Stimulated activated CD4-positive, alpha-beta T cell treated with anti-CD3 and anti-CD28 coated beads, TNF-alpha, amount 100 ng/mL, for 24 hours (primary cell): Measurements from ENCODE around the gene ZDHHC5.
A peak's percentile ranks its signal among the peaks of the same experiment; 100 is the strongest.

Experiments used
- DNase-seq, 3 experiments: peaks; one replicate each; pipeline ENCODE4 v3.0.0-alpha.2; 2020; ENCODE audit warnings: low read depth in 3 of 3

ZDHHC5 gene, protein sequence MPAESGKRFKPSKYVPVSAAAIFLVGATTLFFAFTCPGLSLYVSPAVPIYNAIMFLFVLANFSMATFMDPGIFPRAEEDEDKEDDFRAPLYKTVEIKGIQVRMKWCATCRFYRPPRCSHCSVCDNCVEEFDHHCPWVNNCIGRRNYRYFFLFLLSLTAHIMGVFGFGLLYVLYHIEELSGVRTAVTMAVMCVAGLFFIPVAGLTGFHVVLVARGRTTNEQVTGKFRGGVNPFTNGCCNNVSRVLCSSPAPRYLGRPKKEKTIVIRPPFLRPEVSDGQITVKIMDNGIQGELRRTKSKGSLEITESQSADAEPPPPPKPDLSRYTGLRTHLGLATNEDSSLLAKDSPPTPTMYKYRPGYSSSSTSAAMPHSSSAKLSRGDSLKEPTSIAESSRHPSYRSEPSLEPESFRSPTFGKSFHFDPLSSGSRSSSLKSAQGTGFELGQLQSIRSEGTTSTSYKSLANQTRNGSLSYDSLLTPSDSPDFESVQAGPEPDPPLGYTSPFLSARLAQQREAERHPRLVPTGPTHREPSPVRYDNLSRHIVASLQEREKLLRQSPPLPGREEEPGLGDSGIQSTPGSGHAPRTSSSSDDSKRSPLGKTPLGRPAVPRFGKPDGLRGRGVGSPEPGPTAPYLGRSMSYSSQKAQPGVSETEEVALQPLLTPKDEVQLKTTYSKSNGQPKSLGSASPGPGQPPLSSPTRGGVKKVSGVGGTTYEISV

DNA sequence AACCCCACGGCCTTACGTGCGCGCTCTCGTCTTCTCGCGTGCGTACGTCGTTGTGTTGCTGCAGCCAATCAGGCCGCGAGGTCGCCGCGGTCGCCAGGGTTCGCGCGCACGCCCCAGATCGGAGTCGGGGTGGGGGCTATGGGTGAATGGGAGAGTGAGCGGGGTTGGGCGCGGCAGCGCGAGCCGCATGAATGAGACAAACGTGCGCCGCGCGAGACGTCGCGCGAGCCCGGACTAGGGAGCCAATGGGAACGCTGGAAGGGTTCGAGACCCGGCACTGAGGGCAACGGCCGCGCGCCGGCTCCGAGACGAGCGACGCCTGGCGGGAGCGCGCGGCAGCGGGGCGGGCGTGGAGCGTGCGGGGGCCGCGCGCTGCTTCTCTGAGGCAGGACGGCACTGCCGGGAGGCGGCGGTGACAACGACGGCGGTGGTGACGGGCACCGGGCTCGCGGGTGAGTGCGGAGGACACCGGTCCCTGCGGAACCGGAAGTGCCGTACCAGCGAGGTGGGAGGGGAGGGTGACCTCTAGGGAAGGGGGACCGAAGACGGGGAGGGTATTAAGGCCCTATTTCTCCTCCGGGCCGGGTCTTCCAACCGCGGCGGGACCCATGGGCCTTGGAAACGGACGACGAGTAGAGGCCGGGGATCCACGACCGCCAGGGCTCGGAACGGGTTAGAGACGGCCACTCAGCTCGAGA is at the start of gene ZDHHC5:
TSS of gene ZDHHC5 (plus strand) at position 379 of the 698 bp plus-strand sequence. CDS start 4,977 bp downstream, outside the sequence.
- DNase-seq = peak; percentile 98 to 99 (median 99)

DNA sequence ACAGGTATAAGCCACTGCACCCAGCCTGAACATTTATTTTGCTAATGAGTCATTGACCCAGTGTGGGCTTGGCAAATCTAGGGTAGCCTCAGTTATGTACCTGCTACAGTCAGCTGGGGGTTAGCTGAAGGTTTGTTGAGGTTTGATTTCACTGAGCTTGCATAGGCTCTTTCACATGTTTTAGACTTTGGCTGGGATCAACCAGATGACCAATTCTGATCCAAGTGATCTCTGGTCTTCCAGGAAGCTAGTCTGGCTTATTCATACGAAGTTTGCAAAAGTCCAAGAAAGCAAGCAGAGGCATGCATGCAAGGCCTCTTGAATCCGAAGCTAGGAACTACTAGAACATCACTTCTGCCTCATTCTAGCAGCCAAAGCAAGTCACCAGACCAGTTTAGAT is 49.5 kb upstream of the ZDHHC5 start:
- DNase-seq = no peak

DNA sequence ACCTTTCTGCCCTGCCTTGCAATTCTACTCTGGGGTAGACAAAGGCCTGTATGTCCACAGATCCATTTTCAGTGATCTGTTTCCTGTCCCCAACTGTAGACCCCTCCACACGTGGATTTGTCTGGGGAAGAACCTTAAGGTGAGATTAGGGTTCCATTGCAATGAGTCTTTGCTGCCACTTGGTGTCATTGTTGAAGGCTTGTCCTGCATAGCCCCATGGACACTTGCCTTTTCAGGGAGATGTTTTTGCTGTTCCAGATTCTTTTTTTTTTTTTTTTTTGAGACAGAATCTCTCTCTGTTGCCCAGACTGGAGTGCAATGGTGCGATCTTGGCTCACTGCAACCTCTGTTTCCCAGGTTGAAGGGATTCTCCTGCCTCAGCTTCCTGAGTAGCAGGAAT is 48.6 kb upstream of the ZDHHC5 start:
- DNase-seq = no peak

DNA sequence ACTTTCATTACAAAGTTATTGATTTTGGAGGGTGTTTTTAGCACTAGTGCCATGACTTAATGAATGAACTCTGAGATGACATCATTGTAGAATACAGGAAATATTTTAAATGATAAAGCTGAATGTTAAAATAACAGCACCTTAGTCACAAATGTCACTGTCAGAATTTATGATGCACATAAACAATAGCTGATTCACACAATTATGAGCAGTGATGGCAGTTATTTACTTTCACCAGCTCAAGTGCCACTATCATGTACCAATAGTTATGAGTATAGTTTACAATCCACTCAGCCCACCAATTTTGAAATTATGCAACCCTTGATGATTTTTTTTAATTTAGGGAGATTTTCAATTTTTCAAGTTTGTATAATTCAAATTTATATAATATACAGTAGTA is 47.4 kb upstream of the ZDHHC5 start:
- no peak for DNase-seq

DNA sequence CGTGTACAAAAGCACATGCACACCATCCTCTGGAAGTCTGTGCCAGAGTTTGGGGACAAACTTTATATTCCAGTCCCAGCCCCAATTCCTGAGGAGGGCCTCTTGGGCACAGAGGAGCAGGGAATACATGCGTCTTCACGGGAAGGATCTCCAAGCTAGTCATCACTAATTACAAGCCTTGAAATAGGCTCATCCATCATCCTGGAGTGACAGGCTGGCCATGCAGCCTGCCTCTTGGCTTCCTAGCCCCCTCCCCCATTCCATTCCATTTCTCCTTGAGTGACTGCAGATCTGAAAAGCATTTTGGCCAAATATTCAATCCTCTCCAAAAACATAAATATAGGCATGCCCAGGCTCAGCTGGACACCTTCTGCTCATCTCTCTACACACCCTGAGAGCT is 45.7 kb upstream of the ZDHHC5 start:
- DNase-seq = no peak

DNA sequence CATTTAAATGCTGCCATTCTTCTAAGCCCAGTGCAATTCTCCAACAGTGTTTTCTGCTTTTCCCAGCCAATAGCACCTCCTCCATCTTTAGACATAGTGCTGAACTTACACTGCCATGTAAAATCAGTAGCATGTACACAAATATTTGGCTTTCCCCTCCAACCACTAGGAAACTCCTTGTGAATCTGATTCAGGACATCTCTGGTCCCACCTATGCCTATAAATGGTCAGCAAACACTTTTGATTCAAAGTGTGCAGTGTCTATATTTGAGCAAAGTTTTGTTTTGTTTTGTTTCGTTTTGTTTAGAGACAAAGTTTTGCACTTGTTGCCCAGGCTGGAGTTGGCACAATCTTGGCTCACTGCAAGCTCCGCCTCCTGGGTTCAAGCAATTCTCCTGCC is 43.0 kb upstream of the ZDHHC5 start:
- DNase-seq = no peak

DNA sequence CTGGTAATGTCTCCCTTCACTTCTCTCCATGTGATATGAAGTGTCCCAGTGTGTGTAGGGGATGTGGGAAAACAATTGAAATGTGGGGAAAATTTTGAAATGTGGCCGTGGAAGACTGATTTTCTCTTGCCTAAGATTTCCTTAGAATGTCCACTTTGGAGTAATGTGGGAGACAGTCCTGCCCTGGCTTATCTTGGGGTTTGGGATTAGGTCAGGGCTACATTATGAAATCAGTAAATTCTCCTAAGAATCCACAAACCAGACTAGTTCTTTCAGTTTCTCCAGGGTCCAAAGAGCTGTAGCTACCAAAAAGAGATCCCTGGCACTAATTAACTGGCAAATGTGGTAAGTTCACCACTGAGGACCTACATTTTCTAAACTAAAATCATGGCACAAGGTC is 41.0 kb upstream of the ZDHHC5 start:
- no peak for DNase-seq

DNA sequence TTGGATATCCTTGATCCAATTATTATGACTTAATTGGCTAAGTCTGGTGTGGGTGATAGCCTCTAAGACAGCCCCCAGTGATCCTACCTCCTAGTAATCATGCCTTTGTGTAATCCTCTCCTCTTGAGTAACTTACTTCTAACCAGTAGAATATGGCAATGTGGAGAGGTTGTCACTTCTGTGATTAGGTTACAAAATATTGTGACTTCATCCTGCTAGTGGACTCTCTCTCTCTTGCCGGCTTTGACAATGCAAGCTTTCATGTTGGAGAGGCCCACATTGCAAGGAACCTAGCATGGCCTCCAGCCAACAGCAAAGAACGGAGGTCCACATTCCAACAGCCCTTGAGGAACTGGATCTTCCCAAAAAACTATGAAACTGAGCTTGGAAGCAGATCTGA is 37.7 kb upstream of the ZDHHC5 start:
- DNase-seq = no peak

DNA sequence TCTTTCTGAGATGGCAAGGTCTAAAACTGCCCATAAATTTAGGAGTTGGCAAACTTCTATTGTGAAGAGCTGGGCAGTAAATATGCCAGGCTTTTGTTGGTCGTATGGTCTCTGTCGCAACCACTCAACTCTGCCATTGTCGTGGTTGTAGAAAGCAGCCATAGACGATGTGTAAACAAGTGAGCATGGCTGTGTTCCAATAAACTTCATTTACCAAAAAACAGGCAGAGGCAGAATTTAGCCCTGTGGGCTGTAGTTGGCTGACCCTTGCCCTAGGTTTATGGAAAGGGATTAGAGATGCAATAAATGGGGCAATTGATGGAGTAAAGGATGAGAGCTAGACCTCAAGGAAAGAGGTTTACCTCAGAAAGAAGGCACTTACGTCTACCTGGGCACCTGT is 35.8 kb upstream of the ZDHHC5 start:
- DNase-seq = no peak

DNA sequence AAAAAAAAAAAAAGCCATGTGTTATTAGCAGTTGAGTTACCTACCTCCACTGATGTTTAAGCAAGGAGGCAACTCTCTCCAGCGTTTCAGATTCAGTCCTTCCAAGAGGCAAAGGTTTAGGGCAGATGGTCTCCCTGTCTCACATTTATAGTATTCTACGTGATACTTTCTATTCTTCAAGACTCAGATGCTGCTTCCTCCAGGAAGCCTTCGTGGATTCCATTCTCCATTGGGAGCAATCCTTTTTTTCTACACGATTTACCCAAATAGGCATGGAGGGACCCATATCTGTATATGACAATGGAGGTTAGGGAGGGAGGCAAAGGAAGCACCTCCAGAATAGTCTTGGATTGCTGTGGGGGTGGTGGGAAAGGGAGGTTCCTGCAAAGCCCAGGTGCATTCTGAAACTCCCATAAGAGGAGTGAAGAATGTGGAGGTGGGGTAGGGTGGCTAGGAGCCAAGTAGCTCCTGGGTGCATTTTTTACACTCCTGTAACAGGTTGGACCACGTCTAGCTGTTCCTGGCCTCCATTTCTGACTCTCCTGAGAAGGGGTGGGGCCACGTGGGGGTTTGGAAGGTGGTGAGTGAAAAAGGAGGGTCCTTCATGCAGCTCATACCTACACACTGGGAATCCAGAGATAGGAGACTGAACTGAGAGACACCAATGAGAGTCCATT is 34.4 kb upstream of the ZDHHC5 start:
- no peak for DNase-seq

DNA sequence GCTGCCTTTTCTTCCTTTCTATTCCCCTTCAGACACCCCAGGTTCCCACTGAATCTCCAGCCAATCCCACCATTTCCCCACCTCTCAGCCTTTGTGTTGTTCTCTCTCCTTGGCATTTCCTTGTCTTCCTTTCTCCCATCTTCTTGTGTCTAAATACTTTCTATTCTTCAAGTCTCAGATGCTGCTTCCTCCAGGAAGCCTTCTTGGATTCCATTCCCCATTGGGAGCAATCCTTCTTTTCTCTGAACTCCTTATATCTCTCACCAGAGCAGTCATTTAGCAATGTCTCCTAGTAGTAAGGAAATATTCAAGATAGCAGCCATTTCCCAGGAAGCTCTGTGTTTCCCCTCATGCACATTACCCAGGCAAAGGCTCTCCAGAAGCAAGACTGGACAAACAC is 33.6 kb upstream of the ZDHHC5 start:
- DNase-seq = no peak

DNA sequence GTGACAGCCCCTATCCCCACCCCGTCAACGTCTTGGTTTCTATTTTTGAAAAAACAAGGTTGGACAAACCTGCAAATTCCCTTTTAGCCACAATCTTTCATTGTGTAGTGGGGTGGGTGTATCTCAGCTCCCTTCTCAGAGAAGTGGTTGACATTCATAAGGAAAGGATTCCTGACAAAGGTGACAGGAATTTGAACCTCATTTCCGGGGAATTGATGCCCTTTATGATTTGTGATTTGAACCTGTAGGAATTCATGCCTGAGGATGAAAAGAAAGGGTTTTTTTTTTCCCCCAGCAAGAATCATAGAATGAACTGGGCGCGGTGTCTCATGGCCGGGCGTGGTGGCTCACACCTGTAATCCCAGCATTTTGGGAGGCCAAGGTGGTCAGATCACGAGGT is 32.7 kb upstream of the ZDHHC5 start:
- DNase-seq = no peak

DNA sequence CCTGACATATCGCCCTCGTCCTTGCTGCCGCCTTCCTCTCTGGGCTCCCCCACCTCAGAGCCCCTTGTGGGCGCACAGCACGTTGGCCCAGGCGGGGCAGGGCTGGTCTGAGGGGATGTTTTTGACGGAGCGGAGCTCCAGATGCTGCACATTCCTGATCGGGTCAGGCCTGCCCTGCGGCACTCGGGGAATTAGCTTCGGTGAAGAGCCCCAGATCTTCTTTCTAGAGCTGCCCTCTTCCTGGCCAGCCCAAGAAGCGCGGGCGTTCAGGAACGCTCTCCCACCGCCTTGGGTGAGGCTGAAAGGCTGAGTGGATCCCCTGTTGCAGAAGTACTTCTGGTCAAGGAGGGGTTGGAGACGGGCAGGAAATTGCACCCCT is 30.3 kb upstream of the ZDHHC5 start:
- no peak for DNase-seq

DNA sequence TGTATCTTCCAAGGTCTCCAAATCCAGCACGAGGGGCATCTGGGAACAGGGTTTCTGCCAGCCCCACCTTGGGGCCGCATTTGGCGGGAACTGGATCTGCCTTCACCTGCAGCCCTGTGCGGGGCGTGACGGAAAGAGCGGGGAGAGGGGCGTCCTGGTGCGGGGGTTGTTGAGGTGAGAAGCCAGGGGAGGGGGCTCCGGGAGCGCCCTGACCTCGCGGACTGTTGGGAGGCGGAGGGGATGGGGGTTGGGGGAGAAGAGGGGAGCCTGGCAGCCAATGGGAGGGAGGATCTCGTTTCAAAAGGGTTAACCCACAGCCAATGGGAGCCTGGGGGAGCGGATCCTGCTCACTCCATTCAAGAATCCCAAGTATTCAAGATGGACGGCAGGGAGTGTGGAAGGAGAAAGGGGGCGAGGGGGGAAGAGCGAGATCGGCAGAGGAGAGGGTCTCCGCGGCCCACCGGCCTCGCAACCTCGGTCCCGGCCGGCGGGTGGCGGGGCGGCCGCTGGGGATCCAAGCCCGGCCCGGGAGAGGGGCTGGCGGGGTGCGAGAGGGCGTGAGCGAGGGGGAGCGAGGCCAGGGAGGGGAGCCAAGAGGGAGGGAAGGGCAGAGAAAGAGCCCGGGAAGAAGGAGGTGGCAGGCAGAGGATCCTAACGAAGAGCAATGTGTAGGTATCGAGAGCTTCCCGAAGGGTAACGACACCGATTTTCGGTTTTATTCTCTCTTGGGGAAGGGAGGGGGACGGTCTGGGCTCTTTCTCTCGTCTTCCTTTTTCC is 29.7 kb upstream of the ZDHHC5 start:
- DNase-seq = no peak

DNA sequence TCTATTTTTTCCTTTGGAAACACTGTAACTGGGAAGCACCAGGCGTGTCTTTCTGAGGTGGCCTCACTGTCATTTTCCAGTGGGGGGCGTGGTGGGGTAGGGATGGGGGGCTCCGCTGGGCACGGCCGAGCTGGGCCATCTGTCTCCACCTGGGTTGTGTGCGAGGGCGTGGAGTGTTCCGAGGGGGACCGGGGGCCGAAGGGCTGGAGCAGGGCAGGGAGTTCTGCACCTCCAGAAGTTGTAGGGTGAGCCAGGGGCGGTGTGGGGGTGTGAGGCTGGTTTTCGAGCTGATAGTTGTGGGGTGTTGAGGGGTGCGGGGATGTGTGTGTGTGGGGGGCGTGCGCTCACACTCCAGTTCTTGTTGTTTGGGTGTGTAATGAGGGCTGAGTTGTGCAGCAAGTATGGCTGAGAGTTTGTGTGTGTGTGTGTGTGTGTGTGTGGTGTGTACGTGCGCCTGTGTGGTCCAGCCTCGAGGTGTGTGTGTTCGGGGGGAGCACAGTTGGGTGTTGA is 29.0 kb upstream of the ZDHHC5 start:
- no peak for DNase-seq

DNA sequence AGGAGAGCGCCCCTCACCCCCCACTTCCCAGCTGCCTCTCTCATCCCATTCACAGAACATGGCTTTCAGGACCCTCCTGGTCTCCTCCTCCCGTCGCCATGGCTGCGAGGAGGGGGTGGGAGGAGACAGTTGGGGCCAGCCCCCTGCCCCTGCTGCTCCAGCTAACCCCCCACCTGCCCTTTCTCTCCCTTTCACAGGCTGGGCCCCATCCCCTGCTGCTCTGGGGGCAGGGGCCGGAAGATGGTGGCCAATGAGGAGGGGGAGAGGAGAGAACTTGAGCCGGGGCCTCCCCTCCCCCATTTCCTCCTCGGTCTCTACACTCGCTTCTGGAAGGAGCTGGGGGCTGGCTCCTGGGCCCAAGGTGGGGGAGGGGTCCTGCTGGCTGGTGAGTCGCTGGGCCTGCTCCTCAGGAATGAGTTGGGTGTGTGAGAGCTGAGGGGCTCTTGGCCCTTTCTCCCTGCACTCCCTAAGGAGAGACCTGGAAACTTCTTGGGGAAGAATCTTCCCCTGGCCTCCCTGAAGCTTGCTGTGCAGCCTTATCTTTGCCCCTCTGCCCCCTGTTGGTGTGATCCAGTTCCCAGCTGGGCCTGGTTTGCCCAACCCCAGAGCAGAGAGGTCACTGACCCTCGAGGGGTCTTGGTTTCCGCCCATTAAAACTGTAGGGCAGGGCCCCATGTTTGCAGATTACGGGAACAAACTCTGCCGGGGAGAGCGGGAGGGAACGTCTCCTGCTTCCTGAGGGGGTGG is 28.4 kb upstream of the ZDHHC5 start:
- DNase-seq = no peak

DNA sequence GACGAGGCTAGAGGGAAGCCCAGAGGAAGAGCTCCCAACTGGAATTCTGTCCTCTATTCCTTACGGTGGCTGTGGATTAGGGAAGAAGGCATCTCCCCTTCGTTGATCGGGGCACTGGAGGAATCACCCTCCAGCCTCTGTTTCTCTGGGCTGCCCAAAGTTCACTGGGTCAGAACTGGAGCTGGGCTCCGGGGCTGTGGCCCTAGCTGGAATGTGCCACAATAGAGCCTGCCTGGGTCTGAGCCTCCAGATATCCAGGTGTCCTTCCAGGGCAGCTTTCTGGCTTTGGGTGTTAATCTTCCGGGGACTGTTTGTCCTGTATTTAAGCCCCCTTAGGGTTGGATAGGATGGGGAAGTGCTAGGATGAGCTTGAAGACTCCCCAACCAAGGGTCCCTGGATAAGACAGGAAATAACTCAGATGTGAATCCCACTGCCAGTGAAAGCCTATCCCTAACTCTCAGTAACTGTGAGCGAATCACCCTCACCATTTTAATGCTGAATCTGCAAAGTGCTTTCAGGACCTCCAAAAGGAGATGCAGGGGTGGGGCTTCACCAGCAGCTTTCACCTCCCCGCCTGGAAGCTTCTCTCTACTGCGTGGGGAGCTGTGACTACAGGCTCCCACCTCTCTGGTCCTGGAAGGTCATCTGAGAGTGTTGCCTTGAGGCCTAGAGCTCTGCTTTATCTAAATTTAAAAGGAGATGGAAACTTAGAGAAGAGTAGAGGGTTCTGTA is 27.7 kb upstream of the ZDHHC5 start:
- no peak for DNase-seq

DNA sequence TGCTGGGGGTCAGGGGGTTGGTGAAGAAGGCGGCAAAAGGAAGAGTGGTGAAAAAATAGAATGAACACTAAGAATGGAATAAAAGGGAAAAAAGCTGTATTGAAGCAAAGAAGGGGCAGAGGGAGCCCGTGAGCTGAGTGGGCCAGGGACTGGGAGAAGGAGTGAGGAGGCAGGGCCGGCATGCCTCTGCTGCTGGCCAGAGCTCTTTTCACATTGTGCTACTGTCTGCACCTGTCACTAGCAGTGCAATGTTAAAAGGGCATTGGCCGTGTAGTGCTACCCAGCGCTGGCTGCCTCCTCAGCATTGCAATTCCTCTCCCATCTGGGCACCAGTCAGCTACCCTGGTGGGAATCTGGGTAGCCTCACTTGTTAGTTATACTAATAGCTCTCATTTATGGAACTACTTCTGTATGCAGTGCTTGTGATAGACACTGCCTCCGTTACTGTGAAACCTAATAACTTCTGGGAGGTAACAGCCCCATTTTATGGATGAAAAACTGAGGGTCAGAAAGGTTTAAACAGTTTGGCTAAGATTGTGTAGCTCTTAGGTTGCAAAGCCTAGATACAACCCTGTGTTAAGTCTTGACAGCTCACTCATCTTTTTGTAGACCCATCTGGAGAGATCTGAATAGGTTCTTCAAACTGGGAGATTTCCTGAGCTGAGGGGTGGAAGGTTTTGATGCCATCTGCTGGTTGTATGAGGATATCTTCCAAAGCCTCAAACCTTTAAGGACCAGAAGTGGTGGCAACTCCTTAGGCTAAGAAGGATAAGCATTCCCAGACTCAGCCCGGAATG is 26.7 kb upstream of the ZDHHC5 start:
- DNase-seq = no peak

DNA sequence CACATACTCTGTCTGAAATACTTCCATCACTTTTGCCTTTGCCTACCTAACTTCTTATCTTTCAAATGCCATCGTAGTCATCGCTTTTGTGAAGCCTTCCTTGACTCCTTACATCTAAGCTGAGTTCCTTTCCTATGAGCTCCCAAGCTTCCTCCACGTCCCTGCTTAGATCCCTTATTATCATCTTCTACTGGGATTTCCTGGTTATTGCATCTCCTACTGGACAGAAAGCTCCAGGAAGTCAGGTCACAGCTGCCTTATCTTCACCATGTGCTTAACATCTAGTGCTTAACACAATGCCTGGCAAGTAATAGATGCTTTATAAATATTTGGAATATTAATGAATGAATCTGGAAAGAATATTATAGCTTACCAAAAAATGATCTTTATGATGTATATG is 24.1 kb upstream of the ZDHHC5 start:
- DNase-seq = no peak
